GM12875 (cell line): ENCODE results near the gene TLE3.

Experiments used
- H3K4me3 ChIP-seq: one replicate; pipeline ENCODE4 v1.5.1; 2011; ENCODE audit warnings: low read depth, low read length, control low read depth
- TF ChIP-seq, protein P1 (sequence below): IDR thresholded peaks from 2 replicates; pipeline ENCODE4 v1.5.1; 2011; ENCODE audit warnings: low read depth, mild to moderate bottlenecking, control low read depth, inconsistent platforms, low read length, moderate library complexity, borderline replicate concordance; ENCODE audit not compliant: insufficient read depth

TLE3 gene

GRCh38 chr15:70093481-70094319 lies 4.0 kb downstream of the TLE3 start:
- TF ChIP-seq, protein P1, sequence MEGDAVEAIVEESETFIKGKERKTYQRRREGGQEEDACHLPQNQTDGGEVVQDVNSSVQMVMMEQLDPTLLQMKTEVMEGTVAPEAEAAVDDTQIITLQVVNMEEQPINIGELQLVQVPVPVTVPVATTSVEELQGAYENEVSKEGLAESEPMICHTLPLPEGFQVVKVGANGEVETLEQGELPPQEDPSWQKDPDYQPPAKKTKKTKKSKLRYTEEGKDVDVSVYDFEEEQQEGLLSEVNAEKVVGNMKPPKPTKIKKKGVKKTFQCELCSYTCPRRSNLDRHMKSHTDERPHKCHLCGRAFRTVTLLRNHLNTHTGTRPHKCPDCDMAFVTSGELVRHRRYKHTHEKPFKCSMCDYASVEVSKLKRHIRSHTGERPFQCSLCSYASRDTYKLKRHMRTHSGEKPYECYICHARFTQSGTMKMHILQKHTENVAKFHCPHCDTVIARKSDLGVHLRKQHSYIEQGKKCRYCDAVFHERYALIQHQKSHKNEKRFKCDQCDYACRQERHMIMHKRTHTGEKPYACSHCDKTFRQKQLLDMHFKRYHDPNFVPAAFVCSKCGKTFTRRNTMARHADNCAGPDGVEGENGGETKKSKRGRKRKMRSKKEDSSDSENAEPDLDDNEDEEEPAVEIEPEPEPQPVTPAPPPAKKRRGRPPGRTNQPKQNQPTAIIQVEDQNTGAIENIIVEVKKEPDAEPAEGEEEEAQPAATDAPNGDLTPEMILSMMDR: no peak
- H3K4me3 ChIP-seq: no peak overlapping the region

DNA sequence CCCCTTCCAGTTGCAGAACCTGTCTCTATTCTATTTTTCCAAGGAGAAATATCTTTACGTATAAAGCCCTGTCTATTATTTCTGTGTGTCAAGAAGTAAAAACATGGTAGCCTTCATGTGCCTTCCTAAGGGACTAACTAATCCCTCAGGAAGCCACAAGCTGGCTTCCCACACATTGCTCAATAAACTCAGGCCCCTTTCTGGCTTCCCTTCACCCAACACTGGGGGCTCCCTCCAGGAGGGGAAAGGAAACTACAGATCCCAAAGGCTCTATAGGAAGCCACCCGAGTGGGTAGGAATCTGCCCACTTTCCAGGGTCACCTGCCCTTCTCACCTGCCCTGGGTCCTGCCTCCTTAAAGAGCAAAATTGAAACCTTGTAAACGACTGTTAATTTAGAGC lies 4.6 kb downstream of the TLE3 start:
- TF ChIP-seq, protein P1: no peak
- no peak overlapping the region for H3K4me3 ChIP-seq

- no peak overlapping the region for H3K4me3 ChIP-seq
- TF ChIP-seq, protein P1: no peak
Measured at GRCh38 chr15:70092464-70093027, 5.2 kb downstream of the TLE3 start.

DNA sequence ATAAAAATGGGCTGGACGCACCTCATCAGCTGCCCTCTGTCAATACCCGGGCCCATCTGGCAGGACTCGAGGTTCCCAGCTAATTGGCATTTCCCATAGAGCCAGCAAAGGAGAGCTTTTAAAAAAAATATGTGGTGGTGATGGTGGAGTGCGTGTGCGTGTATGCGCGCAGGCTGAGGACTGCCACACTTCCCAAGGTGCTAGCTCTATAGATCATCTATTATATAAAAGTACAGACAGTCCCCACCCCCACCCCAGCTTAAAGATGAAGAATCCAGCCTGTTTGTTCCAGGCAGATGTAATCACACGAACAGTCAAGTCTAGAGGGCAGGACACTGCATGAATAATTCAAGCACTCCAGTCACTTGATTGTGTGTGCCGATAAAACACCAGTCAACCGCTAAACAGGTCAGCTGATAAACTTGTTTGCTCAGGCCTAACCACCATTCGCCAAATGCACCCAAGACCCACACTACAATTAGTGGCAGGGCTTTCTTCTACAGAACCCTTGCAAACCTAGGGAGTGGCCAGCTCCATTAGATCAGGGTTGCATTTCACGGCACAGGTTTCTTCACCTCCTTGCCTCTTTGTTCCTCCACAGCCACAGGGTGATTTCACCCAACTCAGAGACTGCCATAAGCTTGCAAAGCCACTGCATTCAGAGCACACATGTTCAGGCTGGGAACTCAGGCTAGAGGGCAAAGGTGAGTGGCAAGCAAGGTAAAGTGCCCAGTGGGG lies 5.8 kb downstream of the TLE3 start:
- no peak overlapping the region for H3K4me3 ChIP-seq
- TF ChIP-seq, protein P1: no peak

DNA sequence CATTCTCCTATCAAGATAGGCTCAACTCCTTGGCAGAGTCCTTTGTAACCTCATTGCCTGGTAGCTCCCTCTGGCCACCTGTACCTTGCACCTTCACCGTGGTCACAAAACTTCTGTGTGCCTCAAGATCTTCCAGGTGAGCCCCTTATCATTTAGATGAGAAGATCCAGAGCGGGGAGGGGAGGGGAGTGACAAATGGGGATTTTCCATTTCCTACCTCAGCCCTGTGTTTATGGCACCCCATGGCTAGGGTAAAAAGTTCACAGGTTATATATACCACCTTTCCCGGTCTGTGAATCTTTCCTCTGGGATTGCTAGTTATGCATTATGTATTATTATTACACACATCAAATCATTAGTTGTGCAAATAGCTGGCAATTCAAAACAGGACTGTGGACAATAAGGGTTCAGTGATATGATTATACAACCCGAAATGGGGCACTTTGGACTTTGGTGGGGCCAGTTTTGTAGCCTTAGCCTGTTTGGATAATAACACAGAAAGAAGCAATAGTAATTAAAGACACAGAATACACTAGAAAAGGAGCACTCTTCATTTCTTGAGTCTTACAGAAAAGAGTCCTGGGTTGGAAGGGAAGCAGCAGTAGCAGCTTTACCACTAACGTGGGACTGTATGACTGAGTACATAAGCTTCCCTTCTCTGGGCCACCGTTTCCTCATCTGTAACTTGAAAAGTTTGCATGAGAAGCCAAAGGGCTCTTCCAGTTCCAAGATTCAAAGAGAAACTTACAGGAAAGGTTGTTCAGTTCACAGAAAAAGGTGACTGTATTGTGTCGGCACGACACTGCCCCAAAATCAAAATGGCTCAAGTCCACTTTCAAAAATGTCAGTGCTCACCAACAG lies 7.1 kb downstream of the TLE3 start:
- H3K4me3 ChIP-seq: no peak overlapping the region
- TF ChIP-seq, protein P1: no peak

- TF ChIP-seq, protein P1: no peak
- H3K4me3 ChIP-seq: no peak overlapping the region
Measured at GRCh38 chr15:70089692-70089971, 8.1 kb downstream of the TLE3 start.
